ENCODE data around the gene C6orf52.

DNA sequence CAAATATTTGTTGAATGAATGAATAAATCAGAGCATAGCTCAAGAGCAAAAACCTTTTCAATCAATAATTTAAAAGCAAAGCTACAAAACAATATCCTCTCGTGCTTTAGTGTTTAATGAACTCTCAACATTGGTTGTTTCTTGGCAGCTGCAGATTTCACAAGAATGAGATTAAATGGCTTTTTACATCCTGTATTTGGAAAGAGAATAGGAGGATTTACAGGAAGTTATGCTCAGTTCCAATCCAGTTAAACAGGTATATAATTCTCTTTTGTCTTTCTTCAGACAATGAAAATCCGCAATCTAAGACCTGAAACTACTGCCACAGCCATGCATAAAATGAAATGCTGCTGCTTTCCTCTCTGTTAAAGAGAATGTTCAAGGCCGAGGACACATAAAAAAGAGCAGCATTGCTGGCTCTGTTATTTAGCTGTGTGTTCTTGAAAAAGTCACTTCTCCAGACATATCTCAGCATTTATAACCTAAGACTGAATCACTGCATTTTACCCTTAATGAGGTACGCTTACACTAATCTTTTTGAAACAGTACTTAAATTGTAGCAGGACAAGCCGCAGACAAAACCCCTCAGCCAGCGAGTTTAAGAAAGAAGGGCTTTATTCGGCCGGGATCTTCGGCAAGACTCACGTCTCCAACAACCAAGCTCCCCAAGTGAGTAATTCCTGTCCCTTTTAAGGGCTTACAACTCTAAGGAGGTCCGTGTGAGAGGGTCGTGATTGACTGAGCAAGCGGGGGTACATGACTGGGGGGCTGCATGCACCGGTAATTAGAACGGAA lies 3.6 kb downstream of the C6orf52 start:
- TF ChIP-seq POLR2AphosphoS5 (IDR thresholded peaks at IDR 0.05; ENCODE audit: low read depth, low read length) = no peak
- TF ChIP-seq CTCF (IDR thresholded peaks at IDR 0.05) = no peak
- TF ChIP-seq, protein P1, sequence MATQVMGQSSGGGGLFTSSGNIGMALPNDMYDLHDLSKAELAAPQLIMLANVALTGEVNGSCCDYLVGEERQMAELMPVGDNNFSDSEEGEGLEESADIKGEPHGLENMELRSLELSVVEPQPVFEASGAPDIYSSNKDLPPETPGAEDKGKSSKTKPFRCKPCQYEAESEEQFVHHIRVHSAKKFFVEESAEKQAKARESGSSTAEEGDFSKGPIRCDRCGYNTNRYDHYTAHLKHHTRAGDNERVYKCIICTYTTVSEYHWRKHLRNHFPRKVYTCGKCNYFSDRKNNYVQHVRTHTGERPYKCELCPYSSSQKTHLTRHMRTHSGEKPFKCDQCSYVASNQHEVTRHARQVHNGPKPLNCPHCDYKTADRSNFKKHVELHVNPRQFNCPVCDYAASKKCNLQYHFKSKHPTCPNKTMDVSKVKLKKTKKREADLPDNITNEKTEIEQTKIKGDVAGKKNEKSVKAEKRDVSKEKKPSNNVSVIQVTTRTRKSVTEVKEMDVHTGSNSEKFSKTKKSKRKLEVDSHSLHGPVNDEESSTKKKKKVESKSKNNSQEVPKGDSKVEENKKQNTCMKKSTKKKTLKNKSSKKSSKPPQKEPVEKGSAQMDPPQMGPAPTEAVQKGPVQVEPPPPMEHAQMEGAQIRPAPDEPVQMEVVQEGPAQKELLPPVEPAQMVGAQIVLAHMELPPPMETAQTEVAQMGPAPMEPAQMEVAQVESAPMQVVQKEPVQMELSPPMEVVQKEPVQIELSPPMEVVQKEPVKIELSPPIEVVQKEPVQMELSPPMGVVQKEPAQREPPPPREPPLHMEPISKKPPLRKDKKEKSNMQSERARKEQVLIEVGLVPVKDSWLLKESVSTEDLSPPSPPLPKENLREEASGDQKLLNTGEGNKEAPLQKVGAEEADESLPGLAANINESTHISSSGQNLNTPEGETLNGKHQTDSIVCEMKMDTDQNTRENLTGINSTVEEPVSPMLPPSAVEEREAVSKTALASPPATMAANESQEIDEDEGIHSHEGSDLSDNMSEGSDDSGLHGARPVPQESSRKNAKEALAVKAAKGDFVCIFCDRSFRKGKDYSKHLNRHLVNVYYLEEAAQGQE (IDR thresholded peaks at IDR 0.05; ENCODE audit: insufficient read depth in 1 of 2, low read depth in 2 of 2, low read length in 1 of 2) = no peak

All from Panc1 (cell line).